Measurements from ENCODE around the gene MYBPH.

GRCh38 chr1:203171341-203172183 is 4.1 kb downstream of the MYBPH start:
- no peak for TF ChIP-seq CTCF (conservative IDR thresholded peaks at IDR 0.05; ENCODE audit: low read depth, low read length)
- TF ChIP-seq EZH2 (IDR thresholded peaks at IDR 0.05; ENCODE audit: borderline replicate concordance, low read depth, low read length, poor library complexity, severe bottlenecking), result no peak
